GM10847 (cell line): ENCODE results near the gene ACP2.

Experiments used
- POLR2A ChIP-seq: IDR thresholded peaks from 2 replicates; pipeline ENCODE4 v1.6.1; 2011; ENCODE audit not compliant: insufficient read length; ENCODE audit errors: extremely low read depth

The ACP2 gene

GRCh38 chr11:47192111-47192510, 56.5 kb downstream of the ACP2 start:
- no peak for TF ChIP-seq POLR2A
